Activated CD4-positive, CD25-positive, alpha-beta regulatory T cell treated with anti-CD3 and anti-CD28 coated beads, Interleukin-2, amount 50 U/mL, for 16 hours (primary cell): ENCODE results near the gene RAC2.

Experiments
- DNase-seq: peaks from one replicate; pipeline ENCODE4 v3.0.0-alpha.2; 2020; ENCODE audit warnings: low read depth, low spot score

The RAC2 gene

GRCh38 chr22:37244114-37244921 lies at the start of gene RAC2:
TSS of gene RAC2 (minus strand) at chr22:37244269. CDS start at chr22:37244148, 121 bp downstream.
- peak; percentile 79 for DNase-seq

GRCh38 chr22:37293172-37293571 lies 49.1 kb upstream of the RAC2 start:
- DNase-seq = no peak

- no peak for DNase-seq
These were observed 48.6 kb upstream of the RAC2 start for GRCh38 chr22:37292641-37293040.

GRCh38 chr22:37291559-37292298 lies 47.7 kb upstream of the RAC2 start:
- no peak for DNase-seq

GRCh38 chr22:37290737-37291136 lies 46.7 kb upstream of the RAC2 start:
- no peak for DNase-seq

GRCh38 chr22:37289156-37289735 lies 45.2 kb upstream of the RAC2 start:
- DNase-seq = no peak

- DNase-seq = no peak
These were observed 44.5 kb upstream of the RAC2 start for GRCh38 chr22:37288521-37288920.

- no peak for DNase-seq
These were observed 43.5 kb upstream of the RAC2 start for GRCh38 chr22:37287550-37287951.

- DNase-seq = no peak
These were observed 41.9 kb upstream of the RAC2 start for GRCh38 chr22:37285937-37286336.

GRCh38 chr22:37284805-37285355 lies 40.8 kb upstream of the RAC2 start:
- DNase-seq = no peak

- DNase-seq = no peak
These were observed 40.2 kb upstream of the RAC2 start for GRCh38 chr22:37284126-37284804.

GRCh38 chr22:37283393-37283937 lies 39.4 kb upstream of the RAC2 start:
- no peak for DNase-seq

GRCh38 chr22:37282385-37282677 lies 38.3 kb upstream of the RAC2 start, which contains the start of gene CYTH4:
TSS of gene CYTH4 (plus strand) at chr22:37282508. CDS start at chr22:37282570, 62 bp downstream.
- DNase-seq = peak; percentile 38

- DNase-seq = no peak
These were observed 37.7 kb upstream of the RAC2 start for GRCh38 chr22:37281646-37282384.

- no peak for DNase-seq
These were observed 37.1 kb upstream of the RAC2 start for GRCh38 chr22:37281195-37281594.

- no peak for DNase-seq
These were observed 36.6 kb upstream of the RAC2 start for GRCh38 chr22:37280718-37281117.

GRCh38 chr22:37279331-37280181 lies 35.5 kb upstream of the RAC2 start:
- no peak for DNase-seq

- no peak for DNase-seq
These were observed 34.2 kb upstream of the RAC2 start for GRCh38 chr22:37278261-37278660.

GRCh38 chr22:37277384-37277783 lies 33.3 kb upstream of the RAC2 start:
- DNase-seq = no peak

GRCh38 chr22:37276776-37277175 lies 32.7 kb upstream of the RAC2 start:
- DNase-seq = no peak
